Renal cortical epithelial cell (primary cell): ENCODE results near the gene HOXC9. TPM values are rescaled to one million over a fixed set of nuclear protein-coding genes. Genes with fewer than 3 reads are reported as not detected.

Source experiments
- DNase-seq: peaks from one replicate; pipeline ENCODE4 v3.0.0-alpha.2; 2011; ENCODE audit warnings: low read depth
- total RNA-seq: library from RNA; depleted of rRNA; stranded (reverse); fragments of >200 nt; gene quantifications from 2 replicates; pipeline ENCODE4 v1.2.3, GENCODE V29; 2014

Gene HOXC9
- total RNA-seq, 1 donor from 2014 or later: 6.5 TPM

DNA sequence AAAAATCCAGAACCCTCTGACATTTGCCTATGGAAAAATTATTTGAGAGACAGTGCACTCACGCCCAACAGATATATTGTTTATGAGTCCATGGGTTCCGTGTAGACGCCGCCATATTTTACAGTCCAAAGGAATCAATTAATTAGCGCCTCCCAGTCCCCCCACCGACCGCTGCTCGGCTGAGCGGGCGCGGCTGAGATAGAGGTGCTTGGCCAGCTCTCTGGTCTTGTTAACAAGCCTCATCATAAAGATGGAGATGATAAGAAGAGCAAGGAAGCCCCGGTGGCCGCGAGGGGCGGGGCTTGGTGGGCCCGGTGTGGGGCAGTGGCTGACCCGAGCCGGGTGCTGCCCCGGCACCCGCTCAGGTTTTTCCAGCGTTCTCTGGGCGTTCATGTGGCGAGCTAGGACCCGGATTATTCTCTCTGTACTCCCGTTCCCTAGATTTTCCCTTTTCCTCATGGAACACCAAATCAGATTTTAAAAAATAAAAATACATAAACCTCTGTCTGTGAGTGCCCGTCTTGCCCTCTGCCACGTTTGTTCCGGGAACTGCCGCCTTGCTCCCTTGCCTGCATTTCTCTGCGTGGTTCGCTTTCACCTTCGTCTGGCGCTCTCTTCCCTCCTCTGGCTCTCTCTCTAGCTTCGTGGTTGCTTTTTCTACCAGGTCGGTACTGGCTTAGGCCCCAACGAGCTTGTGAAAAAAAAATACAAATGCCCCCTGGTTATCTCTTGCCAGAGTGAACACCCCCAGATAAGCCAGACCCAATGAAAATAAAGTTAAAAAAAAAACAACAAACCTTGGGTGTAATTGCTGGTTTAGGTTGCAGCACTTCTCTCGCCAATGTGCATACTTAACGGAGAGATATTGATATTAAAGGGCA is 36.3 kb upstream of the HOXC9 start:
- DNase-seq: no peak

- DNase-seq: no peak
Observed at GRCh38 chr12:53964315-53964713, 35.6 kb upstream of the HOXC9 start.

DNA sequence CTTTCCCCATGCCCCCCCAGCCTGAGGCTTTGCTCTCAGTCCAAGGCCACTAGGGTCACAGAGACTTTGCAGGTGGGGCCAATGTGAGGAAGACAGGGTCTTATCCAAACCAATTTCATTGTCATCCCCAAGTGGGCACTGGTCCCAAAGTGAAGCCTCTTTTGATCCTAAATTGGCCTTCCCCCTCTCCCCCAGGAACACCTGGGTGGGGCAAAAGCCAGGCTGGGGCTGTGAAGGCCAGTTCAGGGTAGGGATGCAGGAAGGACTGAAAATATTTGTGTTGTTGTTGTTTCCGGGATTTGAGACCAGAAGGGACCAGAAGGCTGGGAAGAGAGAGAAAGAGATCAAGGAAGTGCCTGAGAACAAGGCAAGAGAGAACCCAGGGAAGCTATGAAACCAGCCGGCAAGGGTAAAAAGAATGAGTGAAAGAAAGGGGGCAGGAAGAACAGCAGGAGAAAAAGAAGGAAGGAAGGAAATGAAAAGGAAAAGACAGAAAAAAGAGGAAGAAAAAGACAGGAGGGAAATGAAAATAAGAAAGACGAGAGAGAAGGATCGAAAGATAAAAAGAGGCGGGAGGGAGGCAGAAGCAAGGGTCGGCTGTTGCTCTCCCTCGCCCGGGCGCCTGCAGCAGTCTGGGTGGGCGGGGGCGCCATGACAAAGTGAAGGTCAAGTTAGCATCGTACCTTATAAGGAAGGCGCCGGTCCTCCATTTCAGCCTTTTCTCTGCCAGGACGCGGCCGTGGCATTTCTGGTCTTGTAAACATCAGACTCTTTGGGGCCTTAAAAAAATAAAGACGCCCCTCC is 34.5 kb upstream of the HOXC9 start:
- DNase-seq: no peak

- no peak for DNase-seq
Observed at GRCh38 chr12:53966085-53966384, 33.9 kb upstream of the HOXC9 start.

DNA sequence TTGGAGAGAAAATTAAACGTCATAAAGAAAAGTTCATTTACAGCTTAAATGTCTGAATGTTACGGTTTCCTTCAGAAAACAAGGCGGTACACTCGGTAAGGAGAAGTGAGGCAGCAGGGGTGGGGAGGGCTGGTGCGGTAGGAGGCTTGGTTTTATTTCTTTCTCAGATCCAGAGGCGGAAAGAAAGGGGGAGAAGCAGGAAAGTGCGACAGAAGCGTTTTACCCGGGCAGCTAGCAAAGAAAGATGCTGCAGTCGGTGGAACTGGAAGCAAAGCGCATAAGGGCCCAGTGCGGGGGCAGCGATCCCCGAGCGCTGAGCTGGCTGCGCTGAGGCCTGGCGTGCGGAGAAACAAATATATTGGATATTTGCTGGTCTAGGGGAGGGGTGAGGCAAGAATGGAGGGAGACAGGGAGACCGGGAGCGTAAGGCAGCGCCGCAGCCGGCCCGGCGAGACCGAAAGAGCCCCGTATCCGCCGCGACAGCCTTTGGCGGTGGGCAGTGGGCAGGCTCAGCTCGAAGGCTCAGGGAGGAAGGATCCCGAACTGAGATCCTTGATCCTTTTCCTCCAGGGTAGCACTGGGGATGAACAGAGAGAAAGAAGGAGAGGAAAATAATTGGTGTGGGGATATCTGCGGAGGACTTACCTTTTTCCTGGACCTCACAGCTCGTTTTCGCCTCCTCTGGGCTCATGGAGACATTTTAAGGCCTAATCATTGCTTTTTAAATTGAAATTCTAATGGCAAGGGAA is 33.4 kb upstream of the HOXC9 start:
- DNase-seq: no peak

- DNase-seq: no peak
Observed at GRCh38 chr12:53967421-53967925, 32.5 kb upstream of the HOXC9 start.

- DNase-seq: no peak
Observed at GRCh38 chr12:53968214-53969127, 31.5 kb upstream of the HOXC9 start.

DNA sequence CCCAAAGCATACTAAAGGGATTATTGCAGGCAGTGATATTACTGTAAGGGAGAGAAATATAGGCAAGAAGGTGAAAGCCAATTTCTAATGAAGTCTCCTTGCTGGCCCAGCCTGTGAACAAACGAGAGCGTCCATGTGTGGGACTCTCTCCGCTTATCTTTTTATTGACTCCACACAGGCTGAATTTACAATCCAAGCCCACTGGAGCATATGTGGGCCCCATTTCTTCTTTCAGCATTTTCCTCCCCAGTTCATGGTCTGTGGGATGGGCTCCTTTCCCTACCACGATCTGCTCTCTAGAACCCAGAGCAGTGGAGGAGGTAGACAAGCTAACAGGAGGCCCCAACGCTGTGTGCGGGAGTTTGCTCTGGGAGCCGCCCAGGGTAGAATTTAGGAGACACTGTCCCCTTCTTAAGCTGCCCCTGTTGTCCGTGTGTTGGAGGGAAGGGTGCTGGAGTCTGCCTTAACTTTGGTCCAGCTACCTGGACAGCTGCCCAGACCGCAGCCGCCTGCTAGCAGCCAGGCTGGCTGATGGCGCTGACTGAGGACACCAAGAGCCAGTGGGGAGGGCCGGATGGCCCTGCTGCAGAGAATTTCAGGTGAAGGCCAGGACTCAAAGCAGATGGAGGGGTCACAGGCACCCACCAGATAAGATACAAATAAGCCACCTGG is 30.2 kb upstream of the HOXC9 start:
- DNase-seq: no peak

DNA sequence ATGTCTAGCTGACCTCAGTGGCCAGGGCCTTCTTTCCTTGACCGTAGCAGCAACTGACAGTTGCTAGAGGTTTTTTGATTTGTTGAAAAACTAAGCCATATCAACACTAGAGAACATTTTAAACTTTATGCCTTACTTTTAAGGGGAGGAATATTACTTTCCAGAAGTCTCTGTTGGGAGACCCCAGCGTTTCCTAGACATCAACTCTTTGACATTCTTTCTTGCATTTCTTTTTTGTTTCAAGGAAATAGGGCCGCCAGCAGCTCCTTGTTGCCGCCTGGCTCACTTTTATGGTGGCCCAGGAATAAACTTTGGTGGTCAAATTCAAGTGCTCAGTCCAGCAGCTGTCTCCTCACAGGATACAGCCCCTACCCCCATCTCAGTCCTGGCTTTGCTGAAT is 29.5 kb upstream of the HOXC9 start:
- DNase-seq: no peak

DNA sequence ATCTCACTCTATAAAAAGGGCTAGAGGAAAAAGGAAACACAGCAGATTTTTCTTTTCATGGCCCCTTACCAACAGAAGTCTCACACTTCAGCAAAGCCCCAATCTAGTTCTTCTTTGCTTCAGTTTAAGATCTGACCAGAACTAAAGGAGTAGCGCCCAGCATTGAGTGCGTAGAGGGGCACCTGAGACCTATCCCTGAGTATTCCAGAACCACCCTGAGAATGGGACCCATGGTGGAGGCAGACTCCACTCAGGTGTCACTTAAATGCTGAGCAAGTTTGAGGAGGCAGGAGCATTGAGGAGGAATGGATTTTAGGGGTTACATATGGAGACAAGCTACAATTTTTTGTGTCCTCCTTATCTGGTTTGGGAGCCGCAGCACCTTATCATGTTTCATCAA is 28.8 kb upstream of the HOXC9 start:
- no peak for DNase-seq

DNA sequence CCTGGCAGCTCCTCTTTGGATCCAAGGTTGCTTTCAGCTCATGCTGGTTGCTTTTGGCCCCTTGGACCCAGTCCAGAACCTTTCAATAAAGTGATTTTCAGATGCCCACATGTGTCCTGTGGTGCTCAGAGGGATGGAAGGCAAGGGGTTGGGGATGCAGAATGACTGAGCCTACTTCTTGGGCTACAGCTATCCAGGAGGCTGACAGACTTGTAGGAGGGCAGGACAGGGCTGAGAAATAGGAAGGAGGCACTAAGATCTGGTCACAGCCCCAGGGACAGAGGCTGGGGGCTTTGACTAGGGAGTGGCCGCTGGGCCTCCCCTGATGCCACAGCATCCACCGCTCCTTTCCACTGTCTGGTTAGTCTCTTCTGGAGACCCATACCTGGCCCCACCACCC is 28.3 kb upstream of the HOXC9 start:
- no peak for DNase-seq

DNA sequence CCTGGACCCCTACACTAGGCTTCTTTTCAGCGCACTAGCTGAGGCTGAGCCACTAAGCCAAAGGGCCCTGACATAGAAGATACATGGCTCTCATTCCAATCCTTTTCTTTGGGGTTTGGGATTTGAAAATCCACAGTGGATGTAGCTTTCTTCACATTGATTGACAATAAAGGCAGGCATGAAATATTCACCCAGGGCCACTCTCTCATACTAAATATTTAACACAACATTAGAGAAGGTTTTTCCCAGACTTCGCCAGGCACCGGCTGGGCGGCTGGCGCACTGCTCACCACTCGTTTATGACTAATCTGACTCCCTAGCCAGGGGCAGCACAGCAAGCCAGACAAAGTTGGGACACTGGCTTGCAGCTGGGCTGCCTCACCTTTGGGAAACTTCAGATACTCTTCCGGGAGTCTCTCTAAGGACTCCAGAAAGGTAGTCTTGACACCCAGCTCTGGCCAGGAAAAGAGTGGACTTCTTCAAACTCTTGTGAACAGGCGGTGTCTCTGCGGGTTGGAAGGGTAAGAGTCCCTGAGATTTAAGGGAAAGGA is 27.7 kb upstream of the HOXC9 start:
- no peak for DNase-seq

- no peak for DNase-seq
Observed at GRCh38 chr12:53972722-53973235, 27.2 kb upstream of the HOXC9 start, which contains the start of gene HOXC11. Gene HOXC11, plus strand, starts transcription at chr12:53973126. Its CDS starts 116 bp downstream, at chr12:53973242.

- DNase-seq: no peak
Observed at GRCh38 chr12:53973236-53974042, 26.5 kb upstream of the HOXC9 start.

- no peak for DNase-seq
Observed at GRCh38 chr12:53974084-53975063, 25.6 kb upstream of the HOXC9 start, which contains the start of gene HOTAIR. Gene HOTAIR, minus strand, starts transcription at chr12:53974954.

DNA sequence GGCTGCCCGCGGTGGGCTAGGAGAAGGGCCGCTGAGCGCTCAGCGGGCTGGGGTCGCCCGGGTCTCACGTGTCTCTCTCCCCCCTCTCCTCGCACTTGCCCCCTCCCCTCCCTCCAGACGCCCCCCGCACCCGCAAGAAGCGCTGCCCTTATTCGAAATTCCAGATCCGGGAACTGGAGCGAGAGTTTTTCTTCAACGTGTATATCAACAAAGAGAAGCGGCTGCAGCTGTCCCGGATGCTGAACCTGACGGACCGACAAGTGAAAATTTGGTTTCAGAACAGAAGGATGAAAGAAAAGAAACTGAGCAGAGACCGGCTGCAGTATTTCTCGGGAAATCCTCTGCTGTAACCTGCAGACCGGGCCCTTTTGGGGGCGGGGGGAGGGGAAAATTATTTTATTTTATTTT is 24.9 kb upstream of the HOXC9 start:
- DNase-seq: no peak

GRCh38 chr12:53975479-53976152 is 24.3 kb upstream of the HOXC9 start:
- no peak for DNase-seq
